Gastrocnemius medialis (tissue), 4 donors: ENCODE data around the gene NARF.
"Not testable (repeated sequence)": the region's sequence is repeated elsewhere in the genome, so short reads cannot be mapped to it uniquely, and the experiment has no call there.

Source experiments
- POLR2A ChIP-seq, 2 donors: fragments of 450-650 bp; IDR thresholded peaks; one replicate each; pipeline ENCODE4 v1.6.1; 2017; ENCODE audit warnings: antibody characterized with exemption in 2 of 2, mild to moderate bottlenecking in 2 of 2, moderate library complexity in 2 of 2
- TF ChIP-seq, protein P1 (sequence below), 5 experiments: fragments of 450-650 bp in 3 of 5; fragments of 200-600 bp in 2 of 5; sonication (generic) in 2 of 5; IDR thresholded peaks in 4 of 5; conservative IDR thresholded peaks in 1 of 5; 1 replicate in 4 of 5; 2 replicates in 1 of 5; pipeline ENCODE4 v1.5.1; 2016 to 2019; ENCODE audit warnings: antibody characterized with exemption in 5 of 5, mild to moderate bottlenecking in 3 of 5, moderate library complexity in 3 of 5

DNA sequence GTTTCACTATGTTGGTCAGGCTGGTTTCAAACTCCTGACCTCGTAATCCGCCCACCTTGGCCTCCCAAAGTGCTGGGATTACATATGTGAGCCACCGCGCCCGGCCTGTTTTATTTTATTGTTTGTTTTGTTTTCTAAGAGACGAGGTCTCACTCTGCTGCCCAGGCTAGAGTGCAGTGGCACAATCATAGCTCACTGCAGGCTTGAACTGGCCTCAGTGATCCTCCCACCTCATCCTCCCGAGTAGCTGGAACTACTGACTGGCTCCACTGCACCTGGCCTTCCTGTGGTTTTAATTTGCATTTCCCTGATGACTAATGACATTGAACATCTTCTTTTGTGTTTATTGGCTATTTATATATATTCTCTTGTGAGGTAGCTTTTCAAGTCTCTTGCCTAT is 47.9 kb downstream of the NARF start:
- not testable (repeated sequence) for TF ChIP-seq POLR2A (IDR thresholded peaks at IDR 0.05)
- TF ChIP-seq, protein P1, sequence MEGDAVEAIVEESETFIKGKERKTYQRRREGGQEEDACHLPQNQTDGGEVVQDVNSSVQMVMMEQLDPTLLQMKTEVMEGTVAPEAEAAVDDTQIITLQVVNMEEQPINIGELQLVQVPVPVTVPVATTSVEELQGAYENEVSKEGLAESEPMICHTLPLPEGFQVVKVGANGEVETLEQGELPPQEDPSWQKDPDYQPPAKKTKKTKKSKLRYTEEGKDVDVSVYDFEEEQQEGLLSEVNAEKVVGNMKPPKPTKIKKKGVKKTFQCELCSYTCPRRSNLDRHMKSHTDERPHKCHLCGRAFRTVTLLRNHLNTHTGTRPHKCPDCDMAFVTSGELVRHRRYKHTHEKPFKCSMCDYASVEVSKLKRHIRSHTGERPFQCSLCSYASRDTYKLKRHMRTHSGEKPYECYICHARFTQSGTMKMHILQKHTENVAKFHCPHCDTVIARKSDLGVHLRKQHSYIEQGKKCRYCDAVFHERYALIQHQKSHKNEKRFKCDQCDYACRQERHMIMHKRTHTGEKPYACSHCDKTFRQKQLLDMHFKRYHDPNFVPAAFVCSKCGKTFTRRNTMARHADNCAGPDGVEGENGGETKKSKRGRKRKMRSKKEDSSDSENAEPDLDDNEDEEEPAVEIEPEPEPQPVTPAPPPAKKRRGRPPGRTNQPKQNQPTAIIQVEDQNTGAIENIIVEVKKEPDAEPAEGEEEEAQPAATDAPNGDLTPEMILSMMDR (IDR thresholded peaks at IDR 0.05 in 4 of 5, conservative IDR thresholded peaks at IDR 0.05 in 1 of 5): not testable (repeated sequence)
